AG10803 (cell line): ENCODE data around the gene SIT1.

Experiments used
- DNase-seq: peaks from one replicate; pipeline ENCODE4 v3.0.0; 2010; ENCODE audit warnings: low read depth
- H3K4me3 ChIP-seq: 2 replicates; pipeline ENCODE4 v1.5.1; 2011; ENCODE audit warnings: mild to moderate bottlenecking, low read length, control low read depth
- TF ChIP-seq, protein P1 (sequence below): conservative IDR thresholded peaks from 2 replicates; pipeline ENCODE4 v1.5.1; 2011; ENCODE audit warnings: mild to moderate bottlenecking, low read length, control low read depth, inconsistent platforms

The SIT1 gene

DNA sequence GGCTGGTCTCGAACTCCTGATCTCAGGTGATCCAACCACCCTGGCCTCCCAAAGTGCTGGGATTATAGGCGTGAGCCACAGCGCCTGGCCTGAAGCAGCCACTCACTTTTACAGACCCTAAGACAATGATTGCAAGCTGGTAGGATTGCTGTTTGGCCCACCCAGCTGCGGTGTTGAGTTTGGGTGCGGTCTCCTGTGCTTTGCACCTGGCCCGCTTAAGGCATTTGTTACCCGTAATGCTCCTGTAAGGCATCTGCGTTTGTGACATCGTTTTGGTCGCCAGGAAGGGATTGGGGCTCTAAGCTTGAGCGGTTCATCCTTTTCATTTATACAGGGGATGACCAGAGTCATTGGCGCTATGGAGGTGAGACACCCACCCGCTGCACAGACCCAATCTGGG is 24.5 kb upstream of the SIT1 start:
- TF ChIP-seq, protein P1, sequence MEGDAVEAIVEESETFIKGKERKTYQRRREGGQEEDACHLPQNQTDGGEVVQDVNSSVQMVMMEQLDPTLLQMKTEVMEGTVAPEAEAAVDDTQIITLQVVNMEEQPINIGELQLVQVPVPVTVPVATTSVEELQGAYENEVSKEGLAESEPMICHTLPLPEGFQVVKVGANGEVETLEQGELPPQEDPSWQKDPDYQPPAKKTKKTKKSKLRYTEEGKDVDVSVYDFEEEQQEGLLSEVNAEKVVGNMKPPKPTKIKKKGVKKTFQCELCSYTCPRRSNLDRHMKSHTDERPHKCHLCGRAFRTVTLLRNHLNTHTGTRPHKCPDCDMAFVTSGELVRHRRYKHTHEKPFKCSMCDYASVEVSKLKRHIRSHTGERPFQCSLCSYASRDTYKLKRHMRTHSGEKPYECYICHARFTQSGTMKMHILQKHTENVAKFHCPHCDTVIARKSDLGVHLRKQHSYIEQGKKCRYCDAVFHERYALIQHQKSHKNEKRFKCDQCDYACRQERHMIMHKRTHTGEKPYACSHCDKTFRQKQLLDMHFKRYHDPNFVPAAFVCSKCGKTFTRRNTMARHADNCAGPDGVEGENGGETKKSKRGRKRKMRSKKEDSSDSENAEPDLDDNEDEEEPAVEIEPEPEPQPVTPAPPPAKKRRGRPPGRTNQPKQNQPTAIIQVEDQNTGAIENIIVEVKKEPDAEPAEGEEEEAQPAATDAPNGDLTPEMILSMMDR = no peak
- H3K4me3 ChIP-seq = no peak overlapping the region
- no peak for DNase-seq

DNA sequence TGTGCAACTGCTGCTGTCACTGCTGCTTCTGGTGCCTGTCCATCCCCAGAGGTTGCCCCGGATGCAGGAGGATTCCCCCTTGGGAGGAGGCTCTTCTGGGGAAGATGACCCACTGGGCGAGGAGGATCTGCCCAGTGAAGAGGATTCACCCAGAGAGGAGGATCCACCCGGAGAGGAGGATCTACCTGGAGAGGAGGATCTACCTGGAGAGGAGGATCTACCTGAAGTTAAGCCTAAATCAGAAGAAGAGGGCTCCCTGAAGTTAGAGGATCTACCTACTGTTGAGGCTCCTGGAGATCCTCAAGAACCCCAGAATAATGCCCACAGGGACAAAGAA is 23.3 kb upstream of the SIT1 start:
- TF ChIP-seq, protein P1 = no peak
- no peak overlapping the region for H3K4me3 ChIP-seq
- DNase-seq = no peak

DNA sequence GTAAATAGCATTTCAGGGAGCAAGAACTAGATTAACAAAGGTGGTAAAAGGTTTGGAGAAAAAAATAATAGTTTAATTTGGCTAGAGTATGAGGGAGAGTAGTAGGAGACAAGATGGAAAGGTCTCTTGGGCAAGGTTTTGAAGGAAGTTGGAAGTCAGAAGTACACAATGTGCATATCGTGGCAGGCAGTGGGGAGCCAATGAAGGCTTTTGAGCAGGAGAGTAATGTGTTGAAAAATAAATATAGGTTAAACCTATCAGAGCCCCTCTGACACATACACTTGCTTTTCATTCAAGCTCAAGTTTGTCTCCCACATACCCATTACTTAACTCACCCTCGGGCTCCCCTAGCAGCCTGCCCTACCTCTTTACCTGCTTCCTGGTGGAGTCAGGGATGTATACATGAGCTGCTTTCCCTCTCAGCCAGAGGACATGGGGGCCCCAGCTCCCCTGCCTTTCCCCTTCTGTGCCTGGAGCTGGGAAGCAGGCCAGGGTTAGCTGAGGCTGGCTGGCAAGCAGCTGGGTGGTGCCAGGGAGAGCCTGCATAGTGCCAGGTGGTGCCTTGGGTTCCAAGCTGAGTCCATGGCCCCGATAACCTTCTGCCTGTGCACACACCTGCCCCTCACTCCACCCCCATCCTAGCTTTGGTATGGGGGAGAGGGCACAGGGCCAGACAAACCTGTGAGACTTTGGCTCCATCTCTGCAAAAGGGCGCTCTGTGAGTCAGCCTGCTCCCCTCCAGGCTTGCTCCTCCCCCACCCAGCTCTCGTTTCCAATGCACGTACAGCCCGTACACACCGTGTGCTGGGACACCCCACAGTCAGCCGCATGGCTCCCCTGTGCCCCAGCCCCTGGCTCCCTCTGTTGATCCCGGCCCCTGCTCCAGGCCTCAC is 22.6 kb upstream of the SIT1 start, which contains the start of gene CA9:
TSS of gene CA9 (plus strand) at position 797 of the 893 bp plus-strand sequence. CDS start at position 829, 32 bp downstream.
- H3K4me3 ChIP-seq = no peak within 1 kb of the TSS
- DNase-seq = no peak
- TF ChIP-seq, protein P1 = no peak

DNA sequence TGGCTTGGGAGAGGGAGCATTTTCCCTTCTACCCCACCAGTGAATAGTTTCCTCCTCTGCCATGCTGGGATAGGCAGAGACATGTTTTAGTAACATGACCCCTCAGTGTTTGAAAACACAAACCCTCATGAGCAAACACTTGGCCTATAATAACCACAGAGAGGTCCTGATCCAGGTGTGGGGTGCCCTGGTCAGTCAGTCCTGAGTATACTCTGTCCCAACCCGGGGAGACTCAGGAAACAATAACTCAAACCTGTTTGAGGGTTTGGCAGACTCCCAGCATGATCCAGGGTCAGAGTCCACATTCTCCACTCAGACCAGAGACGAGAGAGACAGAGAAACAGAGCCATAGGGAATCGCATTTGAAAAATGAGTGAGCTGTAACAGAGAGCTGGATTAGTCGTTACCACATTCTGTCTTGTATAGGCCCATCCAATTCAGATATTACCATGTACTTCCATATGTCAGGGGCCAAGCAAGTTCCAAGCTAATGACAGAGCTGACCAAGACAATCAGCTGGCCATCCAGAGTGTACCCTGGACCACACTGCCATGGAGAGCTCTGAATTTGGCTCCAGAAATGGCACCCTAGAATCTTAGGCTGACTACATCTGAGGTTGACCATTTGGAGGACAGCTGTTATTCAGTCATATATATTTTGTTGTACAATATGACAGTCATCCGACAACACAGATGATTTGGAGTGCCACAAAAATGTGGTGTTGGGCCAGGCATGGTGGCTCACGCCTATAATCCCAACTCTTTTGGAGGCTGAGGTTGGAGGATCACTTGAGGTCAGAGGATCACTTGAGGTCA is 18.8 kb upstream of the SIT1 start:
- no peak for DNase-seq
- TF ChIP-seq, protein P1 = no peak
- no peak overlapping the region for H3K4me3 ChIP-seq

DNA sequence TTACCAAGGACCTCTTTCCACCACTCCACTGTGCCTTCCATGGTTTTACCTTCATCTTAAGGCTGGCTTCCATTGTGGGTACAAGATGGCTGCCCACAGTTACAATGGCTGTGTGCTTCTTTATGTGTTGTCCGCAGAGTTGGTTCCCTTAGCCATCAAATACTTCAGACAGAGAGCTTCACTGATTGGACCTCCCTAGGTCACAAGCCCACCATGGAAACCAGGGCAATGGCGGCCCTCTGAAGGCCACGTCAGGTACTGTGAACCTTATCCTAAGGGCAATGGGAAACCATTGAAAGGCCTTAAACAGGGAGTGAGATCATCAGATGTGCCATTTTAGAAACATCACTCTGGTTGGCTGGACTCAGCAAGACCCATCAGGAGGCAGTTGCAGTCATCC is 17.2 kb upstream of the SIT1 start:
- H3K4me3 ChIP-seq = no peak overlapping the region
- TF ChIP-seq, protein P1 = no peak
- no peak for DNase-seq

DNA sequence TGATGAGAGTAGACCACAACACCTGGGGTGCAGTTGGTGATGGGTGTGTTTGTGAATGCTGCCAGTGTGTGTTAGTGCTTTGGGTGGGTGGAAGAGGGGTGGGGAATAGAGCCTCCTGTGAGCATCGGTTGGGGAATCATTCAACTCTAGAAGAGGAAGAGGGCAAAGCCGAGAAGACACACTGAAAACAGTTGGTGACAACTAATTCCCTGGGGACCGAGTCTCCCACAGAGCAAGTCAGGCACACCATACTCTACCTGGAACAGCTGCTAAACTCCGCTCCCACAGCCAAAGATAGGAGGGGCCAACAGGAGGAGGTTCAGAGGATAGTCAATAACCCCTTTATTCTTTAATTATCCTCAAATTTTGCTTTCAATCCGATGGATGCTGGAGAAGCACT is 15.8 kb upstream of the SIT1 start:
- H3K4me3 ChIP-seq = no peak overlapping the region
- TF ChIP-seq, protein P1 = no peak
- no peak for DNase-seq
